Activated CD4-positive, alpha-beta T cell treated with anti-CD3 and anti-CD28 coated beads, Interleukin-2, amount 10 ng/mL, durations not matched to agents 7 days and 5 days (primary cell): ENCODE data around the gene LARP7. TPM values are rescaled to one million over a fixed set of nuclear protein-coding genes. Genes with fewer than 3 reads are reported as not detected.
A peak's percentile ranks its signal among the peaks of the same experiment; 100 is the strongest.
"Not testable (repeated sequence)": the region's sequence is repeated elsewhere in the genome, so short reads cannot be mapped to it uniquely, and the experiment has no call there.

Experiments used
- CTCF ChIA-PET: fragments of 350-600 bp; sonication (Branson Sonifier 250); formaldehyde crosslinking; loops from one replicate; lab custom pipeline; 2021; ENCODE audit warnings: antibody characterized with exemption; lab: Charles Lee
- POLR2A ChIA-PET: fragments of 350-600 bp; sonication (Branson Sonifier 250); formaldehyde crosslinking; loops from one replicate; lab custom pipeline; 2021; ENCODE audit warnings: antibody characterized with exemption; lab: Charles Lee
- DNase-seq: peaks from one replicate; pipeline ENCODE4 v3.0.0-alpha.2; 2020
- H3K27ac Mint-ChIP-seq: one replicate; pipeline ENCODE4 v1.8.0; 2021; ENCODE audit warnings: mild to moderate bottlenecking, moderate library complexity, mixed read lengths
- H3K27me3 Mint-ChIP-seq: one replicate; pipeline ENCODE4 v1.8.0; 2021; ENCODE audit warnings: mixed read lengths
- H3K36me3 Mint-ChIP-seq: one replicate; pipeline ENCODE4 v1.8.0; 2021; ENCODE audit warnings: low read depth, mixed read lengths
- H3K4me1 Mint-ChIP-seq: one replicate; pipeline ENCODE4 v1.8.0; 2021; ENCODE audit warnings: mixed read lengths
- H3K4me3 Mint-ChIP-seq: one replicate; pipeline ENCODE4 v1.8.0; 2021; ENCODE audit warnings: mild to moderate bottlenecking, moderate library complexity, mixed read lengths
- H3K9me3 Mint-ChIP-seq: one replicate; pipeline ENCODE4 v1.8.0; 2021; ENCODE audit warnings: mixed read lengths
- total RNA-seq, 2 experiments: library from RNA; stranded (reverse); gene quantifications; one replicate each; pipeline ENCODE4 v1.2.3, GENCODE V29; 2021

LARP7 gene
- total RNA-seq = 10 to 100 TPM; 48.0 to 48.5 TPM

GRCh38 chr4:112636688-112637551 is at the start of gene LARP7, which contains the start of gene ZGRF1:
Gene LARP7, plus strand, starts transcription at chr4:112637143. Its CDS starts 7,527 bp downstream, at chr4:112644670.
Gene ZGRF1, minus strand, starts transcription at chr4:112636909. Its CDS starts 3,733 bp downstream, at chr4:112633176.
- Mint-ChIP-seq H3K4me3 (no peak within 1 kb of the TSS), H3K9me3 (no peaks in the 10 kb centered on the region), H3K4me1 (peaks cover 32% of the 10 kb centered on the region), H3K36me3 (peaks cover 8% of the 10 kb centered on the region), H3K27ac (no peak within 1 kb of the TSS), H3K27me3 (no peaks in the 10 kb centered on the region)
- ChIA-PET CTCF (interaction anchor here (0.6 to 1.6 kb wide), 10 partner anchors 11 to 514 kb away, joined by 3 to 7 read pairs (median 3); partner anchors contain the start of gene TIFA), POLR2A (no interaction called here)
- DNase-seq = peak; percentile 99

- H3K36me3 Mint-ChIP-seq = peaks cover 23% of the 10 kb centered on the region
- H3K4me3 Mint-ChIP-seq = no peak overlapping the region
- no peaks in the 10 kb centered on the region for H3K27me3 Mint-ChIP-seq
- POLR2A ChIA-PET = no interaction called here
- CTCF ChIA-PET = interaction anchor here (0.5 kb wide), 1 partner anchor 24 kb away, joined by 3 read pairs; no protein-coding TSS in a partner anchor
- no peak overlapping the region for H3K27ac Mint-ChIP-seq
- no peak for DNase-seq
- no peaks in the 10 kb centered on the region for H3K9me3 Mint-ChIP-seq
- peaks cover 2% of the 10 kb centered on the region for H3K4me1 Mint-ChIP-seq
Measured at GRCh38 chr4:112589206-112589605, 47.7 kb upstream of the LARP7 start.

DNA sequence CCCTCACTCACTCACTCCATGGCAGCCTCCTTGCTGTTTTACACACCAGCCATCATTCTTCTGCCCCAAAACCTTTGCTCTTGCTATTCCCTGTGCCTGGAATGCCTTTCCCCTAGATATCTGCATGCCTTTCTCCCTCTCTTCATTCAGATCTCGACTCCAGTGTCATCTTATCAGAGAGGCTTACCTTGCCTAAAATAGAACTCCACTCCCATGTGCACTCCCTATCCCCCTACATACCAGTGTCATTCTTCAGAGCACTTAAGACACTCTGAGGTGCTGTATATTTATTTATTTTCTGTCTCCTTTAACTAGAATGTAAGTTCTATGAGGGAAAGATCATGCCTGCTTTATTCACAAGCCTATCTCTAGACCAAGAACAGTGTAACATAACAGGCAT is 45.4 kb upstream of the LARP7 start:
- ChIA-PET CTCF (interaction anchor here (0.6 kb wide), 1 partner anchor 25 kb away, joined by 3 read pairs; no protein-coding TSS in a partner anchor), POLR2A (no interaction called here)
- H3K27ac Mint-ChIP-seq = no peak overlapping the region
- H3K9me3 Mint-ChIP-seq = no peaks in the 10 kb centered on the region
- no peaks in the 10 kb centered on the region for H3K27me3 Mint-ChIP-seq
- no peak overlapping the region for H3K4me3 Mint-ChIP-seq
- DNase-seq = no peak
- peaks cover 22% of the 10 kb centered on the region for H3K36me3 Mint-ChIP-seq
- peaks cover 2% of the 10 kb centered on the region for H3K4me1 Mint-ChIP-seq

- no peaks in the 10 kb centered on the region for H3K27me3 Mint-ChIP-seq
- H3K4me3 Mint-ChIP-seq = no peak overlapping the region
- H3K36me3 Mint-ChIP-seq = peaks cover 22% of the 10 kb centered on the region
- H3K9me3 Mint-ChIP-seq = no peaks in the 10 kb centered on the region
- no peak for DNase-seq
- no peak overlapping the region for H3K27ac Mint-ChIP-seq
- peaks cover 2% of the 10 kb centered on the region for H3K4me1 Mint-ChIP-seq
- CTCF ChIA-PET = no interaction called here
- POLR2A ChIA-PET = no interaction called here
Measured at GRCh38 chr4:112592717-112593116, 44.2 kb upstream of the LARP7 start.

DNA sequence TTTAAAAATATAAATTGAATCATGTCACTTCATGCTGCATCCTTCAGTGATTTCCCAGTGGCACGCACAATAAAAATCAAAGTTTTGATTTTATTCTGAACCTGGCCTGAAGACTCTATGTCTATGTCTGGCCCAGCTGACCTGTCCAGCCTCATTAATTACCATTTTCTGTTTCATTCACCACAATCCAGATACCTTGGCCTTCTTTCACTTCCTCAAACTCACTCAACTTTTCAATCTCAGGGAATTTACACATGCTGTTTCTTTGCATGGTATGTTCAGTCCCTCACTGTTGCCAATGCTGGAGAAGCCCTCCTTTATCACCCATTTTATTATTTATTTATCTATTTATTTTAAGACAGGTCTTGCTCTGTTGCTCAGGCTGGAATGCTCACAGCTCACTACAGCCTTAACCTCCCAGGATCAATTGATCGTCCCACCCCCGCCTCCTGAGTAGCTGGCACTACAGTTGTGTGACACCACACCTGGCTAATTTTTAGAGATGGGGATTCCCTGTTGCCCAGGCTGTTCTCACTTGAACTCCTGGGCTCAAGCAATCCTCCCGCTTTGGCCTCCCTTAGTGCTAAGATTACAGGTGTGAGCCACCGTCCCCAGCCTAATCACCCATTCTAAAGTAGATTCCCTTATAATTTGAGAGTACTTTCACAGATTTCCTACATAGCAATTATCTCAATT is 43.4 kb upstream of the LARP7 start:
- H3K4me1 Mint-ChIP-seq = peaks cover 2% of the 10 kb centered on the region
- DNase-seq = no peak
- peaks cover 22% of the 10 kb centered on the region for H3K36me3 Mint-ChIP-seq
- no peaks in the 10 kb centered on the region for H3K9me3 Mint-ChIP-seq
- no peaks in the 10 kb centered on the region for H3K27me3 Mint-ChIP-seq
- no peak overlapping the region for H3K4me3 Mint-ChIP-seq
- POLR2A ChIA-PET = no interaction called here
- CTCF ChIA-PET = interaction anchor here (0.6 kb wide), 1 partner anchor 918 kb away, joined by 3 read pairs; no protein-coding TSS in a partner anchor
- H3K27ac Mint-ChIP-seq = no peak overlapping the region

DNA sequence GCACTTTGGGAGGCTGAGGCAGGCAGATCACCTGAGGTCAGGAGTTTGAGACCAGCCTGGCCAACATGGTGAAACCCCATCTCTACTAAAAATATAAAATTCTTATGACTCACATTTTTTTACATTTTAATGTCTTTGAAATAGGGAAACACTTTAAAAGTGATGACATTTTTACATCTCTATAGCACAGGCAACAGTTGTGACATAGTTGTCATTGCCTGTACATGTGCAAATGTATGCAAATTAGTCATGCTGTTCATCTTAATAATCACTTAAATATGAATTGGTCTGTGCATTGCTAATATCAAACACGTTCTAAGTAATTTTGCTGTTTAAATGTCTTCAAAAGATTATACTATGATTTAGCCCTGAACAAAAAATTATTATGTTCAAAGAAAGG is 42.0 kb upstream of the LARP7 start:
- CTCF ChIA-PET = no interaction called here
- DNase-seq = no peak
- POLR2A ChIA-PET = no interaction called here
- Mint-ChIP-seq H3K4me3 (no peak overlapping the region), H3K27me3 (no peaks in the 10 kb centered on the region), H3K36me3 (peaks cover 14% of the 10 kb centered on the region), H3K9me3 (no peaks in the 10 kb centered on the region), H3K27ac (no peak overlapping the region), H3K4me1 (no peaks in the 10 kb centered on the region)

GRCh38 chr4:112604589-112604988 is 32.4 kb upstream of the LARP7 start:
- ChIA-PET CTCF (interaction anchor here (0.6 to 1.2 kb wide), 2 partner anchors 12 to 268 kb away, joined by 3 read pairs; no protein-coding TSS in a partner anchor), POLR2A (no interaction called here)
- no peaks in the 10 kb centered on the region for H3K4me1 Mint-ChIP-seq
- no peaks in the 10 kb centered on the region for H3K9me3 Mint-ChIP-seq
- DNase-seq = peak; percentile 54
- peaks cover 9% of the 10 kb centered on the region for H3K36me3 Mint-ChIP-seq
- no peak overlapping the region for H3K4me3 Mint-ChIP-seq
- no peaks in the 10 kb centered on the region for H3K27me3 Mint-ChIP-seq
- H3K27ac Mint-ChIP-seq = peak overlapping the region; percentile 36

GRCh38 chr4:112612814-112613213 is 24.1 kb upstream of the LARP7 start:
- DNase-seq, H3K4me1 Mint-ChIP-seq, H3K9me3 Mint-ChIP-seq, POLR2A ChIA-PET, CTCF ChIA-PET, H3K4me3 Mint-ChIP-seq, H3K27ac Mint-ChIP-seq, H3K36me3 Mint-ChIP-seq, H3K27me3 Mint-ChIP-seq: not testable (repeated sequence)

DNA sequence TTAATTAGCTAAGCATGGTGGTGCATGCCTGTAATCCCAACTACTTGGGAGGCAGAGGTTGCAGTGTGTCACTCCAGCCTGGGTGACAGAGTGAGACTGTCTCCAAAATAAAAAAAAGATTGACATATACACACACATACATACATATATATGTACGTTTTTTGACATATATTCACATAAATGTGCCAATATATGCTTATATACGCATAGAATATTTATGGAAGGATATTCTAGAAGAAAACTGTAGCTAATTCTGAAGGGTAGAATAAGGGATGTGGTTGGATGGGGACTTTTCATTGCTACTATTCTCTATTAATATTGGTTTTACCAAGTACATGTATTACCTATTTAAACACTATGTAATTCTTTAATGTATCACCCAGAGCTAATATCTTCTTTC is 20.0 kb upstream of the LARP7 start:
- no peaks in the 10 kb centered on the region for H3K4me1 Mint-ChIP-seq
- ChIA-PET CTCF (interaction anchor here (0.6 kb wide), 1 partner anchor 13 kb away, joined by 3 read pairs; no protein-coding TSS in a partner anchor), POLR2A (no interaction called here)
- H3K9me3 Mint-ChIP-seq = no peaks in the 10 kb centered on the region
- peaks cover 22% of the 10 kb centered on the region for H3K36me3 Mint-ChIP-seq
- DNase-seq = no peak
- no peaks in the 10 kb centered on the region for H3K27me3 Mint-ChIP-seq
- no peak overlapping the region for H3K4me3 Mint-ChIP-seq
- no peak overlapping the region for H3K27ac Mint-ChIP-seq

GRCh38 chr4:112626228-112626627 is 10.7 kb upstream of the LARP7 start:
- H3K36me3 Mint-ChIP-seq = peaks cover 23% of the 10 kb centered on the region
- no peak for DNase-seq
- H3K4me3 Mint-ChIP-seq = no peak overlapping the region
- no peak overlapping the region for H3K27ac Mint-ChIP-seq
- no peaks in the 10 kb centered on the region for H3K4me1 Mint-ChIP-seq
- H3K9me3 Mint-ChIP-seq = no peaks in the 10 kb centered on the region
- ChIA-PET CTCF (interaction anchor here (1.4 kb wide), 1 partner anchor 11 kb away, joined by 3 read pairs; no protein-coding TSS in a partner anchor), POLR2A (no interaction called here)
- no peaks in the 10 kb centered on the region for H3K27me3 Mint-ChIP-seq

DNA sequence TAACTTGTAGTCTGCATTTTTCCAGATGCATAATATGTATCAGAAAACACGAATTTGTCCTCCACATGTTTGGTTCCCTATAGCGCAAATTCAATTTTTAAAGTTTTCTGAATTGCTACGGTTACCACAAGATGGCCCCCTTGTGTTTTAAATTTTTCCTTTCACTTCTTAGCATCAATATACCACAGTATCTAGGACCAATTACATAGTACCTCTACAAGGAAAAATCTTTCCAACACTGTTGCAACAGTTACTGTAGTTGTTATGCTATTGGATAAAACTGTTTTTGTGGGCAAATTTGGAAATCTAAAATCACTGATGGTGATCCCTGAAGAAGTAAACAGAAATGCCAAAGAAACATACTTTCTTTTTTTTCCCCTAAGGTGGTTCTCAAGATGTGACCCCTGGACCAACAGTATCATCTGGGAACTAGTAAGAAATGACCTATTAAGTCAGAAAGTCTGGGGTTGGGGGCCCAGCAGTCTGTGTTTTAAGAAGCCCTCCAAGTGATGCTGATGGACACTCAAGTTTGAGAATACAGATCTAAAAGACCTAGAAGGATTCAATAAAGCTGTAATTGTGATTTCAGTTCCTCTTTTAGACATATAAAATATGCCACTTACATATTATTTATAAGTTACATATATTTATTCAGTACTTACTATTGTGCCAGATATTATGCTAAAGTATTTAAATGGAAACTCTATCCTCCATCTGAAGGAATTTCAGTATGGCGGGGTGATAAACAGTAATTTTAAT is 3.3 kb upstream of the LARP7 start:
- DNase-seq = peak; percentile 18

DNA sequence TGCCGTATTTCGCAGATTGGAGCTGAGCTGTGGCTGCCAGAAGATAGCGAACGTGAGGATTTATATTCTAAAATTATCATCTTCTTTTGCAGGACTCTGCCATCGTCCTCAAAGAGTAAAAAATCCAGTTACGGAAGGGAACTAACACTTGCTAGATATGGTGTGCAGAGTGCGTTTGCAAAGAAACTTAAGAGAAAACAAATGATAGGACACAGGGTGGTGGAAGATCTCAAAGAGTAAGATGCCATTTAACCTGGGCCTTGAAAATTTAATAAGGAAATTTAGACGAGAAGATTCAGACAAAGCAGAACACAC is 566 bp downstream of the LARP7 start:
- ChIA-PET POLR2A (no interaction called here), CTCF (interaction anchor here (0.6 to 1.6 kb wide), 7 partner anchors 10 to 351 kb away, joined by 3 to 7 read pairs (median 4); partner anchors contain the start of gene TIFA)
- Mint-ChIP-seq H3K4me1 (peaks cover 37% of the 10 kb centered on the region), H3K4me3 (no peak overlapping the region), H3K27ac (no peak overlapping the region), H3K9me3 (no peaks in the 10 kb centered on the region), H3K36me3 (peaks cover 8% of the 10 kb centered on the region), H3K27me3 (no peaks in the 10 kb centered on the region)
- DNase-seq = no peak

More for the DNA sequence above, 3.3 kb upstream of the LARP7 start:
- CTCF ChIA-PET = no interaction called here
- Mint-ChIP-seq H3K27me3 (no peaks in the 10 kb centered on the region), H3K36me3 (peaks cover 3% of the 10 kb centered on the region), H3K4me3 (no peak overlapping the region), H3K4me1 (peaks cover 18% of the 10 kb centered on the region), H3K9me3 (no peaks in the 10 kb centered on the region), H3K27ac (peak overlapping the region; percentile 75)
- POLR2A ChIA-PET = no interaction called here
